ENCODE measurements around the gene OR56A3.

- TF ChIP-seq POLR2A (IDR thresholded peaks at IDR 0.05) (no peak), POLR2AphosphoS5 (IDR thresholded peaks at IDR 0.05) (no peak)
These were observed 31.5 kb upstream of the OR56A3 start for GRCh38 chr11:5910540-5910939.
